MM.1S (cell line): ENCODE results near the gene ZNF37A.

Experiments
- CTCF ChIP-seq: fragments of 300-600 bp; sonication (generic); IDR thresholded peaks from 2 replicates; pipeline ENCODE4 v1.5.1; 2016; ENCODE audit warnings: antibody characterized with exemption, low read length, mixed read lengths
- EZH2 ChIP-seq: fragments of 300-600 bp; sonication (generic); optimal IDR thresholded peaks from 2 replicates; pipeline ENCODE3; 2017; ENCODE audit warnings: low read depth, mild to moderate bottlenecking, antibody characterized with exemption, low read length, mixed read lengths

- TF ChIP-seq CTCF = no peak
- no peak for TF ChIP-seq EZH2
These were observed 69.5 kb downstream of the ZNF37A start for GRCh38 chr10:38163617-38164016.
